GM12878 (cell line): Measurements from ENCODE around the gene VDR. TPM values are rescaled to one million over a fixed set of nuclear protein-coding genes. Genes with fewer than 3 reads are reported as not detected.

Experiments used
- ATAC-seq: fragments of 200-7000 bp; cut with Tn5 transposase; 3 replicates; pipeline ENCODE4 v1.9.1; 2020; ENCODE audit warnings: mild to moderate bottlenecking, moderate library complexity
- BruUV-seq: library from RNA; stranded (reverse); fragments of 400-500 nt; replicated peaks from 2 replicates; lab custom pipeline; 2021; lab: Mats Ljungman, UMichigan
- CTCF ChIA-PET: fragments of 300-600 bp; sonication (Branson Sonifier 250); formaldehyde crosslinking; extraction: SDS; loops from one replicate; lab custom pipeline; 2021; ENCODE audit warnings: inconsistent platforms; lab: Yijun Ruan, JAX
- POLR2A ChIA-PET: fragments of 350-600 bp; formaldehyde crosslinking; extraction: SDS; loops from one replicate; lab custom pipeline; 2021; ENCODE audit warnings: inconsistent platforms; lab: Charles Lee
- RAD21 ChIA-PET: fragments of 300-600 bp; sonication (Branson Sonifier 250); formaldehyde crosslinking; loops from one replicate; lab custom pipeline; 2023; ENCODE audit warnings: antibody characterized with exemption; ENCODE audit not compliant: unreplicated experiment; lab: Charles Lee
- SMC1A ChIA-PET: fragments of 300-600 bp; sonication (Branson Sonifier 250); formaldehyde crosslinking; loops from one replicate; lab custom pipeline; 2023; ENCODE audit not compliant: unreplicated experiment, uncharacterized antibody; lab: Charles Lee
- DNase-seq: peaks from one replicate; pipeline ENCODE4 v3.0.0-alpha.2; 2011; ENCODE audit warnings: low read depth, low spot score
- FAIRE-seq: peaks from 3 replicates; lab custom pipeline; 2011; peaks lifted over from hg19 to GRCh38; lab: Jason Lieb, UNC
- H2AFZ ChIP-seq: 2 replicates; pipeline ENCODE4 v1.6.0; 2011; ENCODE audit warnings: low read depth, low read length, control low read depth; ENCODE audit not compliant: control insufficient read depth
- H3K27ac ChIP-seq: 2 replicates; pipeline ENCODE4 v1.5.1; 2011; ENCODE audit warnings: control low read depth; ENCODE audit not compliant: control insufficient read depth, insufficient read depth
- H3K27me3 ChIP-seq, 2 experiments: replicated peaks in 1 of 2; 2 replicates each; pipeline versions ENCODE4 v1.6.0 to v1.6.1; 2011; ENCODE audit warnings: low read length in 1 of 2; ENCODE audit not compliant: control insufficient read depth in 2 of 2, insufficient read depth in 2 of 2
- H3K36me3 ChIP-seq, 2 experiments: 2 replicates each; pipeline ENCODE4 v1.5.1; 2011; ENCODE audit warnings: low read length in 1 of 2; ENCODE audit not compliant: control insufficient read depth in 2 of 2, insufficient read depth in 2 of 2
- H3K4me1 ChIP-seq: 2 replicates; pipeline ENCODE4 v1.6.1; 2011; ENCODE audit warnings: mild to moderate bottlenecking, low read length, moderate library complexity, mixed read lengths; ENCODE audit not compliant: control insufficient read depth, insufficient read depth
- H3K4me2 ChIP-seq: 2 replicates; pipeline ENCODE4 v1.6.0; 2011; ENCODE audit warnings: control low read depth; ENCODE audit not compliant: control insufficient read depth, insufficient read depth
- H3K4me3 ChIP-seq: fragments of 200-600 bp; sonication (generic); 2 replicates; pipeline ENCODE4 v1.5.1; 2016
- H3K79me2 ChIP-seq: 2 replicates; pipeline ENCODE4 v1.6.0; 2011; ENCODE audit warnings: low read length; ENCODE audit not compliant: control insufficient read depth, insufficient read depth
- H3K9ac ChIP-seq: 2 replicates; pipeline ENCODE4 v1.8.0; 2011; ENCODE audit warnings: low read length, control low read depth, mixed read lengths; ENCODE audit not compliant: control insufficient read depth, insufficient read depth
- H3K9me3 ChIP-seq: replicated peaks from 3 replicates; pipeline ENCODE4 v1.5.1; 2011; ENCODE audit warnings: mild to moderate bottlenecking, low read length; ENCODE audit not compliant: control insufficient read depth, insufficient read depth
- H4K20me1 ChIP-seq: 2 replicates; pipeline ENCODE4 v1.6.0; 2011; ENCODE audit not compliant: control insufficient read depth, insufficient read depth
- ATF3 ChIP-seq: IDR thresholded peaks from 2 replicates; pipeline ENCODE4 v1.6.1; 2011; ENCODE audit warnings: low read depth, mild to moderate bottlenecking, low read length, moderate library complexity, borderline replicate concordance; ENCODE audit errors: extremely low read depth
- BCL3 ChIP-seq: IDR thresholded peaks from 2 replicates; pipeline ENCODE4 v1.6.1; 2011; ENCODE audit warnings: borderline replicate concordance, low read depth, mild to moderate bottlenecking, moderate library complexity, low read length; ENCODE audit not compliant: insufficient read depth, poor library complexity, severe bottlenecking
- CHD1 ChIP-seq: IDR thresholded peaks from 2 replicates; pipeline ENCODE4 v1.6.1; 2012; ENCODE audit warnings: low read depth, low read length, improper control_type of control experiment
- FOS ChIP-seq: IDR thresholded peaks from 3 replicates; pipeline ENCODE4 v1.6.1; 2011; ENCODE audit warnings: borderline replicate concordance; ENCODE audit not compliant: insufficient read length; ENCODE audit errors: extremely low read depth
- HCFC1 ChIP-seq: fragments of 150-350 bp; IDR thresholded peaks from 2 replicates; pipeline ENCODE4 v1.6.1; 2014; ENCODE audit warnings: low read length
- JUNB ChIP-seq: IDR thresholded peaks from 2 replicates; pipeline ENCODE4 v1.6.1; 2016; ENCODE audit warnings: antibody characterized with exemption, mild to moderate bottlenecking
- RAD21 ChIP-seq: IDR thresholded peaks from 2 replicates; pipeline ENCODE4 v1.6.1; 2011; ENCODE audit warnings: mild to moderate bottlenecking, low read depth, low read length, moderate library complexity; ENCODE audit not compliant: insufficient read depth
- RAD51 ChIP-seq: fragments of 450-650 bp; IDR thresholded peaks from 2 replicates; pipeline ENCODE4 v1.6.1; 2016; ENCODE audit warnings: moderate library complexity, mild to moderate bottlenecking, inconsistent platforms
- RBBP5 ChIP-seq: fragments of 200-600 bp; sonication (generic); conservative IDR thresholded peaks from 2 replicates; pipeline ENCODE4 v1.6.1; 2016
- RUNX3 ChIP-seq: IDR thresholded peaks from 2 replicates; pipeline ENCODE4 v1.6.1; 2012; ENCODE audit warnings: low read length, inconsistent platforms
- ZNF622 ChIP-seq: fragments of 450-650 bp; IDR thresholded peaks from 2 replicates; pipeline ENCODE4 v1.6.1; 2017; ENCODE audit warnings: mild to moderate bottlenecking, inconsistent platforms
- ZNF687 ChIP-seq: fragments of 450-650 bp; IDR thresholded peaks from 2 replicates; pipeline ENCODE4 v1.6.1; 2017; ENCODE audit warnings: mild to moderate bottlenecking, moderate library complexity
- WGBS: methylation state at CpG from one replicate; pipeline ENCODE4 v1.1.6; 2016; ENCODE audit warnings: low lambda C conversion rate; ENCODE audit not compliant: insufficient replicate concordance, insufficient coverage; ENCODE audit errors: missing lambda C conversion rate; 5-methylcytosine and 5-hydroxymethylcytosine counted together
- in situ Hi-C: fragments of 300-500 bp; cut with MboI; formaldehyde crosslinking; loops from 9 replicates; pipeline ENCODE4 v1.14.3; 2018; ENCODE audit warnings: mixed read lengths
- intact Hi-C: fragments of 100-400 bp; cut with micrococcal nuclease; formaldehyde crosslinking; loops from one replicate; pipeline ENCODE4 v1.14.2; 2022; ENCODE audit not compliant: unreplicated experiment
- polyA plus RNA-seq, 11 experiments: library from polyadenylated mRNA; depleted of rRNA in 4 of 11; unstranded in 6 of 11; stranded (reverse) in 5 of 11; fragments of >200 nt; fragmentation: Nextera tagmentation in 4 of 11; fragmentation: Illumina TruSeq in 1 of 11; extraction: Ambion mirVana in 4 of 11; extraction: Trizol in 1 of 11; gene quantifications; 1 replicate in 1 of 11; 2 replicates in 10 of 11; pipeline versions ENCODE4 v1.2.1 to v1.2.3, GENCODE V29; 2011 to 2016; ENCODE audit warnings: inconsistent platforms in 2 of 11, missing spikeins in 2 of 11, low read depth in 1 of 11
- total RNA-seq, 4 experiments: library from RNA; depleted of rRNA in 3 of 4; stranded (reverse); fragments of >200 nt in 3 of 4; fragmentation: Illumina TruSeq in 1 of 4; extraction: Trizol in 1 of 4; gene quantifications; 2 replicates each; pipeline versions ENCODE4 v1.2.1 to v1.2.3, GENCODE V29; 2013 to 2021

Gene VDR
- total and polyA plus RNA-seq, 10 of the 15 experiments (the other 5 are each of a cell fraction or from before 2014, with no cell fraction given): 0.27 to 7.9 (median 3.0) TPM

GRCh38 chr12:47828008-47828975 is 76.5 kb downstream of the VDR start:
- peak; percentile 14; the same call in 1 of the 3 replicates for ATAC-seq
- Histone ChIP-seq H4K20me1 (no peaks in the 10 kb centered on the region), H3K4me2 (no peak overlapping the region; the same call in 1 of the 2 replicates), H3K79me2 (no peaks in the 10 kb centered on the region), H3K36me3 (no peaks in the 10 kb centered on the region), H3K9ac (no peak overlapping the region), H3K27ac (no peak overlapping the region), H2AFZ (no peak overlapping the region; the same call in 1 of the 2 replicates), H3K9me3 (no peaks in the 10 kb centered on the region), H3K27me3 (no peaks in the 10 kb centered on the region; a peak in 1 of 4 replicates), H3K4me3 (no peak overlapping the region), H3K4me1 (peaks cover 37% of the 10 kb centered on the region)
- TF ChIP-seq RUNX3 (peak; percentile 51), RBBP5 (no peak), HCFC1 (no peak), ZNF622 (no peak), JUNB (peak; percentile 44; the same call in 1 of the 2 replicates), RAD21 (no peak), ATF3 (no peak), CHD1 (no peak), ZNF687 (no peak), BCL3 (no peak), FOS (no peak), RAD51 (no peak)
- in situ Hi-C loops: no loop called here
- intact Hi-C loops: no loop called here
- FAIRE-seq: no peak
- POLR2A ChIA-PET: interaction anchor here (0.6 to 1.9 kb wide), 3 partner anchors 15 to 326 kb away, joined by 3 to 6 read pairs (median 5); no protein-coding TSS in a partner anchor
- SMC1A ChIA-PET: interaction anchor here (0.6 to 2.6 kb wide), 8 partner anchors 10 to 87 kb away, joined by 3 to 14 read pairs (median 4); no protein-coding TSS in a partner anchor
- RAD21 ChIA-PET: interaction anchor here (0.8 to 12.6 kb wide), 6 partner anchors 10 to 47 kb away, joined by 3 to 202 read pairs (median 4); no protein-coding TSS in a partner anchor
- DNase-seq: no peak
- CTCF ChIA-PET: interaction anchor here (0.9 to 13.9 kb wide), 5 partner anchors 9 to 29 kb away, joined by 4 to 215 read pairs (median 20); partner anchors contain the start of gene HDAC7
- WGBS: 62% methylated on average over 14 of the region's 14 CpGs
- BruUV-seq: no TSS peak
